ENCODE measurements around the gene ZNF593.
A peak's percentile ranks its signal among the peaks of the same experiment; 100 is the strongest.

Gene ZNF593

DNA sequence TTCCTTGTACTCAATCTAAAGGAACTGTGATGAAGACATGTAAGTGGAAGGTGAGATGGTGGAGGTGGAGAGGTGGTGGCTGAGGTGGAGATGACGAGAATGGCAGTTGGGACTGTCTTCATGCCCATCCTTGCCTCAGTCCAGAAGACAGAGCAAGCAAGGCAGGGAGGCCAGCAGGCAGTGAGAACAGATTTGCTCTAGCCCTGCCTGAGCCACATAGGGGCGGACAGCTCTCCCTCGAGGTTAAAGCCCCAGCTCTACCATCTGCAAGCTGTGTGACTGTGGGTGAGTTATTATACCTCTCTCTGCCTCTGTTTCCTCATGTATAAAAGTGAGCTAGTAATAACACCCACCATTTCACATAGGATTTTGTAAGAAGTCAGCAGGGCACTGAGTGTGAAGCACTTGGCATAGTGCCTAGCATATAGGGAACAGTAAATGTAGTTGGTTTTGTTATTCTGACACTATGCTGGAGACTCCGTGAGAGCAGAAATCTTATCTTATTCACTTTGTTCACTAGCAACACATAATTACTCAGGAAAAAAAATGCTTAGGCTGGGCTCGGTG, 15.7 kb upstream of the ZNF593 start:
- no peak for DNase-seq

DNA sequence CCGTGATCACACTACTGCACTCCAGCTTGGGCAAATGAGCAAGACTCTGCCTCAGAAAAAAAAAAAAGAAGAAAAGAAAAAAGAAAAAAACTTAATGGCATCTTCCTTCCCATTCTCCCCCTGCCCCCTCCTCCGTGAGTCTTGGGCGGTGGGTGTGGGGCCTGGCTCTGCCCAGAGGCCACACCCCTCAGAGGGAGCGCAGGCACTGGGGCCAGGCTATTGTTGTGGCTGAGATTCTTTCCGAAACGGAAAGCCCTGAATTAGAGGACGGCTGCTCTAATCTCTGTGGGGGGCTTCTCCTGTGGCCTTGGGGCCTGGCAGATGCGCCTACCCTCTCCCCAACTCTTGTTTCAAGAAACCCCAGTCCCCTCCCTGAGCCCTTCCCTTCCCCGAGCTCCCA, 15.0 kb upstream of the ZNF593 start:
- DNase-seq = no peak

GRCh38 chr1:26155370-26156284, 14.1 kb upstream of the ZNF593 start:
- DNase-seq = no peak

- no peak for DNase-seq
Observed at GRCh38 chr1:26156285-26157038, 13.2 kb upstream of the ZNF593 start.

DNA sequence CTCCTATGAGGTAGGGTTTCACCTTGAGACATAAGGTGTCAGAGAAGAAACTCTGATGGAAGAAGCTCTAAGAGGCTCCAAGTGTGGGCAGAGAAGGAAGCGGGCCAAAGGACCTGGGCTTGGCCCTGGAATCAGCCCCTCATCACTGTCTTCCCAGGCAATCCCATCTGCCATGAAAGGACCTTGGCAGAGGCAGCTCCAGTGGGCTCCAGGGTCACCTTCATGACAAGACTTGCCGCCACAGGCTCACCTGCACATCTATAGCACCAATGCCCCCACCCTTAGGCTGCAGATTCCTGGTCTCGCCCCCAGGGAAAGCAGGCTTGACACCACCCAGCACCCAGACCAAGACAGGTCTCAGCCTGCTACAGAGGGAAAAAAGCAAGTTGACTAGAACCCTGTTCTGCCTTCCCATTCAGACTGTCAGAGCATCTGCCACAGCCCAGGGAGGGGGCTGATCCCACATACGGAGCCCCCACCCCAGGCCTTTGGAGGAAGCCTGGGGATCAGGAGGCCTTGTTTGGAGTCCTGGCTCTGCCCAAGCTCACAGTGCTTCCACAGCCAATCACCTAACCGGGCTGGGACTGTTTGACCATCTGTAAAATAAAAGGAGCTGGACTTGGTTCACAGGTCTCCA, 11.3 kb upstream of the ZNF593 start:
- no peak for DNase-seq

GRCh38 chr1:26158908-26159742, 10.6 kb upstream of the ZNF593 start, which contains the start of gene FAM110D:
Gene FAM110D, plus strand, starts transcription at chr1:26159079. Its CDS starts 2,213 bp downstream, at chr1:26161292.
- no peak for DNase-seq

DNA sequence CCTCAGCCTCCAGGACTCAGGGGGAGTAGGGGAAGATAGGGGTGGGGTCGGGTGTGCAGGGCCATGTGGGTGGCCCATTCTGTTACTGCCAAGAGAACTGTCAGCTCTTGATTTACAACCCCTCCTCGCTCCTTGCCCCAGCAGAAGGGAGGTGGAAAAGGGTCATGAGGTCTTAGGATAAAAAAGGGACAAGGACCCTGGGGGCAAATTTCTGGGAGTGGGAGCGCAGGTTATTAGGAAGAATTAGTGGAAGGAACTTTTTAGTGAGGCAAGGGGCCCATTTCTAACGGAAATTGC, 10.0 kb upstream of the ZNF593 start:
- no peak for DNase-seq

DNA sequence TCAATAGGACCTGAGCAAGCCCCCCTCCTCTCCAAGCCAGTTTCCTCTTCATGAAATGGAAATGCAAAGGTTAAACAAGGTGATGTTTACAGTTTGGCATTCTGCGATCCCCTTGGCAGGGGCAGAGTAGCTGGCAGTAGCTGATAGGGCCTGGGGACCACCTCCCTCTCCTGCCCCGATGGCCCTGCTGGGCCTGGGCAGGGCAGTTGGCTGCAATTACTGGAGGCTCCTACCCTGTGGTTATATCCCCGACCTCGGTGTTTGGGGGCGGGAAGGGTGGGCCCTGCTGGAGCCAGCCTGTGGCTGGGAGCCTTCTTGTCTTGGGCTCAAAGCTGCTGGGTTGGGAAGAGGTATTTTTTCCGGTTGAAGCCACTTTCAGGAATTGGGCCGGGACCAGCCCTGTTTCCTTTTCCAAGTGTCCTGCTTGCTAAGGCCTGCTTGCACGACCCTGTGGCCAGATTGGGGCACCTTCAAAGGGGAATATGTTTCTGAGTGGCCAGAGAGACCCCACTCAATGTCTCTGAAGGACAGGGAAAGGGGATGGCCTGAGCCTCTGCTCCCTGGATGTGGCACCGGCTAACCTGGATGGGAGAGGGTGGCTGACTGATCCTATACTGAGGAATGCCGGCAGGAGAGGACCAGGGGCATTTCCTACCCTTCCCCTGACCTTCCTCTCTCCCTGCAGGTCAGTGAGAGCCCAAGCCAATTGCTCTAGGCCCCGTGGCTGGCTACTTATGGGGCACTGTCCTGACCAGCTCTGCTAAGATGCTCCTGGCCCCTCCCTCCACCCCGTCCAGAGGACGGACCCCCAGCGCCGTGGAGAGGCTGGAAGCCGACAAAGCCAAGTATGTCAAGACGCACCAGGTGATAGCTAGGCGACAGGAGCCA, 8.9 kb upstream of the ZNF593 start:
- no peak for DNase-seq

DNA sequence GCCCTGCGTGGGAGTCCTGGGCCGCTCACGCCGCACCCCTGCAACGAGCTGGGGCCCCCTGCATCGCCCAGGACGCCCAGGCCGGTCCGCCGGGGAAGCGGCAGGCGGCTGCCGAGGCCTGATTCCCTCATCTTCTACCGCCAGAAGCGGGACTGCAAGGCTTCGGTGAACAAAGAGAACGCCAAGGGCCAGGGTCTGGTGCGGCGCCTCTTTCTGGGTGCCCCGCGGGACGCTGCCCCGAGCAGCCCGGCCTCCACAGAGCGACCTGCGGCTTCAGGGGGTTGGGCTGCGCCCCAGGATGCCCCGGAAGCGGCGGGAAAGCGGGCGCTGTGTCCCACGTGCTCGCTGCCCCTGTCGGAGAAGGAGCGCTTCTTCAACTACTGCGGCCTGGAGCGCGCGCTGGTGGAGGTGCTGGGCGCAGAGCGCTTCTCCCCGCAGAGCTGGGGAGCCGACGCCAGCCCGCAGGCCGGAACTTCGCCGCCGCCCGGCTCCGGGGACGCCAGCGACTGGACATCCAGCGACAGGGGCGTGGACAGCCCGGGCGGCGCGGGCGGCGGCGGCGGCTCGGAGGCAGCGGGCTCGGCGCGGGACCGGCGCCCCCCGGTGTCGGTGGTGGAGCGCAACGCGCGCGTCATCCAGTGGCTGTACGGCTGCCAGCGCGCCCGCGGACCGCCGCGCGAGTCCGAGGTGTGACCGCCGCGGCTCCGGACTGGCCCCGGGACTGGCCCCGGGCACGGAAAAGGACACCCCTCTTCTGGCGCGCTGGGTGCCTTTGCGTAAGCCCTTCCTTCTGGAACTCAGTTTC, 8.1 kb upstream of the ZNF593 start:
- DNase-seq = peak; percentile 76

DNA sequence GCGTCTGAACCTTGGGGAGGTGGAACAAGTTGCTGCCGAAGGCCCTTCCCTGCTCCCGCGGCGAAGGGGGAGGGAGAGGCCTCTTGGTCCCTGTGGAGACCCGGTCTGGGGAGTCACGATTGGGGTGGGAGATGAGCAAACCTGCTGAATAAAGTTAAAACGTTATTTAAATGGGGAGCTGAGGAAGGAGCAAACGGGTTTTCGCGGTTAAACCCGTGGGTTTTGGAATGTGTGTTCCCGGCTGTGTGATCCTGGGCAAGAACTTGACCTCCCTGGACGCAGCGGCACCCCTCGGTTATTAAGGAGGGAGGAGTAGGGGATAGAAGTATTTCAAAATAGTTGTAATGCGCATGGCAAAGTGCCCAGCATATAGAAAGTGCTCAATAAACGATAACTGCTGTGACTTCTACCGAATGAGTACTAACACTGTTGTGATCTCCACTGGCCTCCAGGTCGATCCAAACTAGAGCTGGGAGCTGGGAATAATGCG, 7.4 kb upstream of the ZNF593 start:
- DNase-seq = no peak

GRCh38 chr1:26163684-26164035, 6.0 kb upstream of the ZNF593 start:
- no peak for DNase-seq

DNA sequence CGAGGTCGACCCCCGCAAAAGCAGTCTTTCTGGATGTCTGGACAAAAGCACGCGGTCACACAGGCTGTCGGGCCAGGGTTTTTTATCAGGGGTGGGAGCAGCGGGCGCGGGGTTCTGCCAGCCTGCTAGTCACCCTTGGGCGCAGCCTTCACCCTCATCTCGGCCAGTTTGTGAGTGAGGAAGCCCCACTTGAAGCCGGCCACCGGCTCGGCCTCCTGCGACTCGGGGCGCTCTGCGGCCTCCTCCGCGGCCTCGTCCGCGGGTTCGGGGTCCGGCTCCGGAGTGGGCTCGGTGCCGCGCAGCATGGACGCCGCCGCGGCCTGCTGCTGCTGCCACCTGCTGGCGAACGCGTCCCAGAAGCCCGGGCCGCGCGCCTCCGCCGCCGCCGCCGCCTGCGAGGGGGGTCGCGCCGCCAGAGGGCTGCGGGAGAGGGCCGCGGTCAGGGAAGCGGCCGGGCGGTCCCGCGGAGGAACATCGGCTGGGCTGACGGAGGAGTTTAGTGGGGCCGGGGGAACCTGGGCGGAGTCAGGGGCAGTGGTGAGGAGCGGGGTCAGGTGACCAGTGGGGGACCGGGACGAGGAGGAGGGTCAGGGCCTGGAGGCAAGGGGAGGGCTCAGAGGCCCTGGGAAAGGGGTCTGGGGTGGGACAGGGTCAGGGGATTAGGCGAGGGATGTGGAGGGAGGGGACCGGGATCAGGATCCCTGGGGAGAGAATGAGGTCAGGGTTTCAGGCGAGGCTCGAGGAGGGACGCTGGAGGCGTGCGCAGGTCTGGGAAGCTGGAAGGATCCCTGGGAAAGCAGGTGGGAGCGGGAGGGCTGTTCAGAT, 5.5 kb upstream of the ZNF593 start:
- DNase-seq = peak; percentile 82

- DNase-seq = no peak
Observed at GRCh38 chr1:26164861-26165842, 4.6 kb upstream of the ZNF593 start.

- no peak for DNase-seq
Observed at GRCh38 chr1:26166719-26167281, 2.9 kb upstream of the ZNF593 start.

- DNase-seq = no peak
Observed at GRCh38 chr1:26168410-26169197, 1.1 kb upstream of the ZNF593 start, which contains the start of gene C1orf232. Gene C1orf232, minus strand, starts transcription at chr1:26168963. Its CDS starts 464 bp downstream, at chr1:26168499.

DNA sequence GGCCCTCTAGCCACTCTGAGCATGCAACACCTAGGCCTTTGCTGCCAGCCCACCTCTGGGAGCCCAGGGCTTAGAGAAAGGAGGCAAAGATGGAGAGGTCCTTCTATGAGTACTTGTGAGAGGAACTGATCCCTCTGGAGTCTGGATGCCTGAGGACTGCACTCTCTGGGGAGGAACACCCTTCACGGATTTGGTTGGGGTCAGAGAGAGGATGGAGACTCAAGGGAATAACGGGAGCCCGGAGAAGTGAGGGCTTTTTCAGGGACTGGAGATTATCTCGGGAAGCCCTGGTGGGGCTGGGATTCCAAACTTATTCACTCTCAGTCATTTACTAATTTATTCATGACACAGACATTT, 532 bp upstream of the ZNF593 start:
- no peak for DNase-seq

- DNase-seq = no peak
Observed at GRCh38 chr1:26170472-26170821, 739 bp downstream of the ZNF593 start.

Measured in activated CD8-positive, alpha-beta memory T cell treated with anti-CD3 and anti-CD28 coated beads, Interleukin-2, amount 50 U/mL, for 48 hours (primary cell).